Measurements from ENCODE around the gene MYO16.

The MYO16 gene

DNA sequence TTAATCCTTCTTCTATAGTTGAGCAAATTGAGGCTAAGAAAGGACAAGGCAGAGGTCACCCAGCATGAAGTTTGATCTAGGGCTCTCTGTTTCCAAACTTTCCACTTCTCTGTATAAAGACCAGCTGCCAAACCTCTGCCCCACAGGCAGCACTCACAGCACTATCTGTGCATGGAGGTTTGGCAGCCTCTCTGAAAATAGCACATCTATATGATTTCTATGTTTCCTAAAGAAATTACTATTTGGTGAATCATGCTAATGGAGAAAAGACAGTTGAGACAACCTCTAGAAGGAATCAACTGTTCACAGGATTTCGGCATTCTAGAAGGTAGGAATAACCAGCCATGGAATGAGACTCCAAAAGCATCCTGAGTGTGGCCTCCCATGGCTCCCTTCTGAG is 602.5 kb downstream of the MYO16 start:
- TF ChIP-seq, protein P1, sequence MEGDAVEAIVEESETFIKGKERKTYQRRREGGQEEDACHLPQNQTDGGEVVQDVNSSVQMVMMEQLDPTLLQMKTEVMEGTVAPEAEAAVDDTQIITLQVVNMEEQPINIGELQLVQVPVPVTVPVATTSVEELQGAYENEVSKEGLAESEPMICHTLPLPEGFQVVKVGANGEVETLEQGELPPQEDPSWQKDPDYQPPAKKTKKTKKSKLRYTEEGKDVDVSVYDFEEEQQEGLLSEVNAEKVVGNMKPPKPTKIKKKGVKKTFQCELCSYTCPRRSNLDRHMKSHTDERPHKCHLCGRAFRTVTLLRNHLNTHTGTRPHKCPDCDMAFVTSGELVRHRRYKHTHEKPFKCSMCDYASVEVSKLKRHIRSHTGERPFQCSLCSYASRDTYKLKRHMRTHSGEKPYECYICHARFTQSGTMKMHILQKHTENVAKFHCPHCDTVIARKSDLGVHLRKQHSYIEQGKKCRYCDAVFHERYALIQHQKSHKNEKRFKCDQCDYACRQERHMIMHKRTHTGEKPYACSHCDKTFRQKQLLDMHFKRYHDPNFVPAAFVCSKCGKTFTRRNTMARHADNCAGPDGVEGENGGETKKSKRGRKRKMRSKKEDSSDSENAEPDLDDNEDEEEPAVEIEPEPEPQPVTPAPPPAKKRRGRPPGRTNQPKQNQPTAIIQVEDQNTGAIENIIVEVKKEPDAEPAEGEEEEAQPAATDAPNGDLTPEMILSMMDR (conservative IDR thresholded peaks at IDR 0.05), result no peak
- TF ChIP-seq ZFX (IDR thresholded peaks at IDR 0.05), result no peak
- no peak overlapping the region for H3K27ac ChIP-seq

DNA sequence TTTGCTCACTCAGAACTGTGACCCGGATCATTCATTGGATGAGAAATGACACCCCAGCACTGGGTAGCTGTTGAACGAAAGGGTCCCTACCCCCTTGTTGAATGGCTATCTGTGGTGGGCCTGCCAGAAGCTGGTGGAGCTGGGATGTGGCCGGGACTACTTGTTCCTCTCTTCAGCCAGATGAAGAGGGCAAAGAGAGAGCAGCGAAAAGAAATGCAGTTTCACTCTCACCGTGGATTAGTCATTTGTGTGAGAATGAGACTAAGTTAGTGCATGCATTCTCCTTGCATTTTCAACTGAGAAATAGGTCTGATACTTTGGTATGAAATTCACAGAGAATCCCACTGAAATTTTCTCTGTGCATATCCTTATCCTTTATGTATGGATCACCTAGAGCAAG is 603.9 kb downstream of the MYO16 start:
- no peak overlapping the region for H3K27ac ChIP-seq
- TF ChIP-seq, protein P1 (conservative IDR thresholded peaks at IDR 0.05), result no peak
- no peak for TF ChIP-seq ZFX (IDR thresholded peaks at IDR 0.05)

DNA sequence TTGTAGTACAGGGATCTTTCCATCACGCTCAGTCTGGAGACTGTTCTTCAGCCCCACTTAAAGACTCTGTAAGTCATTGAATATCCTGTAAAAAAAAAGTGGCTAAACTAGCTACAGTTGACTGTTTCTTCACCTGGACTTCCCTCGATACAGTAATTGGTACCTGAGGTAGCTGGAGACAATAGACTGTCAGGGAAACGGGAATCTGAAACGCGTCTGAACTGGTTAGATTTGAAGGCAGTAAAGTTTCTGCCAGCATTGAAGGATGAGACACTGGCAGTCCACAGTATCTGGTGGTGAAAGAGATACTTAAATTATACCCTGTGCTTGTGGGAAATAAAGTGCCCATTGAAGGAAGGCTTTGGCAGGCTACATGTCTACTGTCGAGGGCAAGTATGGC is 606.5 kb downstream of the MYO16 start:
- TF ChIP-seq, protein P1 (conservative IDR thresholded peaks at IDR 0.05), result no peak
- no peak for TF ChIP-seq ZFX (IDR thresholded peaks at IDR 0.05)
- H3K27ac ChIP-seq, result no peak overlapping the region

DNA sequence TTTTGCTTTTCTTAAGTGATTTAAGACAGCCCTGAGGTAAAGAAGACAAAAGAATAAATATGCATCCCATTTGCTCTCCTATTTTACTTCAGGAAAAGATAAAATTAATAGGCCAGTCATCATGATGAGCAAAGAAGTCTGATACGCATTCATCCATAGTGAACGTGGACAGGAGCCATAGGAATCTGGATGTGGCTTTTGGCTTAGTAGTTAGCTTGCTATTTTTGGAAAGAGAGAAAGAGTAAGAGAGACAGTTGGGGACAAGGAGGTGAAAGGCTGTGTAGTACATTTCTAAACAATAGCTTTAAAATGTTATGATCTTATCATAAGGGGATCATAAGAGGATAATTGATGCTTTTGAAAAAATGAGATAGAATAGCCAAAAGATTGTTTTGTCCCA is 611.7 kb downstream of the MYO16 start:
- TF ChIP-seq ZFX (IDR thresholded peaks at IDR 0.05), result no peak
- TF ChIP-seq, protein P1 (conservative IDR thresholded peaks at IDR 0.05), result no peak
- H3K27ac ChIP-seq, result no peak overlapping the region

GRCh38 chr13:109243311-109243951 is 614.0 kb downstream of the MYO16 start:
- no peak overlapping the region for H3K27ac ChIP-seq

DNA sequence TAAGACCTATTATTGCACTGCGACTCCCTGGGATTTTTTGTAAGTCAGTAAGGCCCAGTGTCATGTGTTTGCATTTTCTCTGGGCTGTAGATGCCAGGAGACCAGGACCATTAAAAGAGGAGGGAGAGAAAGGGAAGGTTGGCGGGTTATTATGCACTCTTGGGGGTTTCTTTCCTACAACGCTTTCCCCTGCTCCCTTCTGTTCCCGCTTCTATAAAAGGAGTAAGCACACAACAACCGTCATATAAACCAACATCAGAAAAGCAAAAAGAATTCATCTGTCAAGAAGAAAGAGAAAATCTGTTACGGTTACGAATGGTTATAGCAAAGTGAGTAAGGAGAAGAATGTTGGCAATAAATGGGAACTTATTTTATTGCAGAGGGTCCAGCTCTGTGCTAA is 615.2 kb downstream of the MYO16 start:
- TF ChIP-seq, protein P1 (conservative IDR thresholded peaks at IDR 0.05), result no peak
- no peak for TF ChIP-seq ZFX (IDR thresholded peaks at IDR 0.05)
- H3K27ac ChIP-seq, result no peak overlapping the region

More at GRCh38 chr13:109243311-109243951, 614.0 kb downstream of the MYO16 start:
- TF ChIP-seq, protein P1 (conservative IDR thresholded peaks at IDR 0.05), result no peak
- TF ChIP-seq ZFX (IDR thresholded peaks at IDR 0.05), result no peak

GRCh38 chr13:109246001-109246400 is 616.6 kb downstream of the MYO16 start:
- no peak for TF ChIP-seq ZFX (IDR thresholded peaks at IDR 0.05)
- TF ChIP-seq, protein P1 (conservative IDR thresholded peaks at IDR 0.05), result no peak
- no peak overlapping the region for H3K27ac ChIP-seq

All from C4-2B (cell line).